SK-N-SH treated with all-trans-retinoic acid at 6 μM for 48 hours (cell line): ENCODE data around the gene CACNA1H.

Experiments used
- ATAC-seq: fragments of 200-7000 bp; cut with Tn5 transposase; 3 replicates; pipeline ENCODE4 v1.9.1; 2020; ENCODE audit warnings: mild to moderate bottlenecking, moderate library complexity
- ARNTL ChIP-seq: fragments of 450-650 bp; formaldehyde crosslinking; IDR thresholded peaks from 2 replicates; pipeline ENCODE4 v1.5.0; 2020; ENCODE audit warnings: low read depth, mild to moderate bottlenecking, moderate library complexity, borderline replicate concordance
- BACH2 ChIP-seq: fragments of 250-450 bp; sonication (Bioruptor Pico); IDR thresholded peaks from 2 replicates; pipeline ENCODE4 v1.9.0; 2021; ENCODE audit warnings: mild to moderate bottlenecking, borderline replicate concordance
- CREB5 ChIP-seq: fragments of 250-450 bp; sonication (Bioruptor Pico); IDR thresholded peaks from 2 replicates; pipeline ENCODE4 v1.5.1; 2020; ENCODE audit warnings: low read depth, mild to moderate bottlenecking, moderate library complexity
- CSDC2 ChIP-seq: fragments of 250-450 bp; sonication (Bioruptor Pico); IDR thresholded peaks from 2 replicates; pipeline ENCODE4 v1.5.0; 2020; ENCODE audit warnings: mild to moderate bottlenecking, moderate library complexity
- CSRNP3 ChIP-seq: fragments of 250-450 bp; sonication (Bioruptor Pico); IDR thresholded peaks from 2 replicates; pipeline ENCODE4 v1.5.1; 2021; ENCODE audit warnings: mild to moderate bottlenecking, moderate library complexity
- ESRRG ChIP-seq: fragments of 250-450 bp; sonication (Bioruptor Pico); IDR thresholded peaks from 2 replicates; pipeline ENCODE4 v1.6.1; 2021; ENCODE audit warnings: mild to moderate bottlenecking
- GLIS3 ChIP-seq: fragments of 250-450 bp; sonication (Bioruptor Pico); IDR thresholded peaks from 2 replicates; pipeline ENCODE4 v1.5.0; 2020; ENCODE audit warnings: mild to moderate bottlenecking, moderate library complexity
- ISL1 ChIP-seq: fragments of 250-450 bp; sonication (Bioruptor Pico); IDR thresholded peaks from 2 replicates; pipeline ENCODE4 v2.1.2; 2022; ENCODE audit warnings: mild to moderate bottlenecking, moderate library complexity
- OSR1 ChIP-seq: fragments of 250-450 bp; sonication (Bioruptor Pico); IDR thresholded peaks from 2 replicates; pipeline ENCODE4 v1.8.0; 2022; ENCODE audit warnings: moderate library complexity, mild to moderate bottlenecking, inconsistent platforms
- PATZ1 ChIP-seq: fragments of 250-450 bp; sonication (Bioruptor Pico); IDR thresholded peaks from 2 replicates; pipeline ENCODE4 v1.8.0; 2020; ENCODE audit warnings: mild to moderate bottlenecking, moderate library complexity, borderline replicate concordance
- POU6F1 ChIP-seq: fragments of 250-450 bp; sonication (Bioruptor Pico); IDR thresholded peaks from 2 replicates; pipeline ENCODE4 v1.8.0; 2021; ENCODE audit warnings: low read depth, mild to moderate bottlenecking, moderate library complexity, borderline replicate concordance
- PPARA ChIP-seq: fragments of 250-450 bp; sonication (Bioruptor Pico); IDR thresholded peaks from 2 replicates; pipeline ENCODE4 v1.5.0; 2020; ENCODE audit warnings: mild to moderate bottlenecking, borderline replicate concordance
- RARB ChIP-seq: fragments of 250-450 bp; sonication (Bioruptor Pico); IDR thresholded peaks from 2 replicates; pipeline ENCODE4 v1.8.0; 2021; ENCODE audit warnings: mild to moderate bottlenecking, moderate library complexity
- SNAI2 ChIP-seq: fragments of 250-450 bp; sonication (Bioruptor Pico); IDR thresholded peaks from 2 replicates; pipeline ENCODE4 v1.5.0; 2020; ENCODE audit warnings: mild to moderate bottlenecking, moderate library complexity
- TCF4 ChIP-seq: fragments of 250-450 bp; sonication (Bioruptor Pico); IDR thresholded peaks from 2 replicates; pipeline ENCODE4 v1.8.0; 2021; ENCODE audit warnings: mild to moderate bottlenecking, moderate library complexity, borderline replicate concordance
- TOX ChIP-seq: fragments of 250-450 bp; sonication (Bioruptor Pico); IDR thresholded peaks from 2 replicates; pipeline ENCODE4 v1.8.0; 2021; ENCODE audit warnings: mild to moderate bottlenecking, moderate library complexity, borderline replicate concordance
- TSHZ2 ChIP-seq: fragments of 250-450 bp; sonication (Bioruptor Pico); IDR thresholded peaks from 2 replicates; pipeline ENCODE4 v1.5.0; 2020; ENCODE audit warnings: mild to moderate bottlenecking, moderate library complexity
- ZNF565 ChIP-seq: fragments of 450-650 bp; formaldehyde crosslinking; conservative IDR thresholded peaks from 2 replicates; pipeline ENCODE4 v1.5.0; 2020; ENCODE audit warnings: low read depth, mild to moderate bottlenecking, moderate library complexity
- ZNF70 ChIP-seq: fragments of 450-650 bp; formaldehyde crosslinking; IDR thresholded peaks from 2 replicates; pipeline ENCODE4 v1.5.0; 2020; ENCODE audit warnings: mild to moderate bottlenecking, moderate library complexity
- ZNF8 ChIP-seq: fragments of 450-650 bp; formaldehyde crosslinking; IDR thresholded peaks from 2 replicates; pipeline ENCODE4 v1.5.0; 2020; ENCODE audit warnings: mild to moderate bottlenecking, moderate library complexity

CACNA1H gene

GRCh38 chr16:1109648-1110047, 43.3 kb upstream of the CACNA1H start:
- no peak for ATAC-seq

GRCh38 chr16:1112506-1113184, 40.3 kb upstream of the CACNA1H start:
- no peak for TF ChIP-seq ZNF8
- no peak for TF ChIP-seq BACH2 (CRISPR knock-in tag)
- TF ChIP-seq TCF4 (CRISPR knock-in tag): no peak
- no peak for TF ChIP-seq POU6F1 (CRISPR knock-in tag)
- no peak for ATAC-seq

More at GRCh38 chr16:1109648-1110047, 43.3 kb upstream of the CACNA1H start:
- TF ChIP-seq ZNF565 (CRISPR knock-in tag) (no peak), POU6F1 (CRISPR knock-in tag) (no peak), OSR1 (CRISPR knock-in tag) (no peak), PATZ1 (CRISPR knock-in tag) (no peak), CREB5 (no peak), ARNTL (no peak), GLIS3 (CRISPR knock-in tag) (no peak)

GRCh38 chr16:1113489-1113888, 39.4 kb upstream of the CACNA1H start:
- TF ChIP-seq BACH2 (CRISPR knock-in tag): no peak
- no peak for TF ChIP-seq RARB (CRISPR knock-in tag)
- TF ChIP-seq ISL1 (CRISPR knock-in tag): no peak
- no peak for TF ChIP-seq TOX
- TF ChIP-seq ESRRG: no peak
- TF ChIP-seq SNAI2 (CRISPR knock-in tag): no peak
- TF ChIP-seq ZNF70: no peak
- ATAC-seq: no peak

GRCh38 chr16:1113889-1114526, 38.9 kb upstream of the CACNA1H start:
- TF ChIP-seq ZNF565 (CRISPR knock-in tag) (no peak), CSRNP3 (CRISPR knock-in tag) (no peak), PPARA (CRISPR knock-in tag) (no peak), TSHZ2 (CRISPR knock-in tag) (no peak), RARB (CRISPR knock-in tag) (no peak), BACH2 (CRISPR knock-in tag) (no peak), CSDC2 (CRISPR knock-in tag) (no peak)
- no peak for ATAC-seq
